Measurements from ENCODE around the gene SH3RF2. TPM values are rescaled to one million over a fixed set of nuclear protein-coding genes. Genes with fewer than 3 reads are reported as not detected.

SH3RF2 gene
- total and polyA plus RNA-seq, 2 donors (not counting 3 experiments of a cell fraction or from before 2014, with no cell fraction given), result 0.54 to 0.84 TPM

- FAIRE-seq, result no peak
- Histone ChIP-seq H3K36me3 (ENCODE audit: control insufficient read depth in 2 of 2, extremely low read depth in 1 of 2, insufficient read depth in 2 of 2, low read length in 2 of 2) (no peaks in the 10 kb centered on the region), H4K20me1 (replicated peaks; ENCODE audit: control insufficient read depth, extremely low read depth, insufficient read depth, low read length) (no peaks in the 10 kb centered on the region), H3K9me1 (replicated peaks; ENCODE audit: control insufficient read depth, extremely low read depth, insufficient read depth, low read length) (no peaks in the 10 kb centered on the region), H2AFZ (ENCODE audit: low read depth, low read length) (no peak overlapping the region), H3K27me3 (ENCODE audit: control insufficient read depth in 2 of 2, insufficient read depth in 2 of 2, low read length in 2 of 2) (no peaks in the 10 kb centered on the region), H3K4me3 (replicated peaks in 1 of 3; ENCODE audit: insufficient read depth in 1 of 3, low read depth in 1 of 3, low read length in 3 of 3) (no peak overlapping the region), H3K27ac (ENCODE audit: insufficient read depth, low read depth, low read length) (no peak overlapping the region), H3K9me3 (replicated peaks; ENCODE audit: control insufficient read depth, insufficient read depth, low read length) (no peaks in the 10 kb centered on the region), H3K9ac (replicated peaks; ENCODE audit: extremely low read depth, insufficient read depth, low read length) (no peak overlapping the region), H3K4me1 (ENCODE audit: control insufficient read depth, extremely low read depth, insufficient read depth, low read length) (peaks cover 17% of the 10 kb centered on the region), H3K79me2 (ENCODE audit: control insufficient read depth, insufficient read depth, low read length) (no peaks in the 10 kb centered on the region), H3K4me2 (ENCODE audit: insufficient read depth, low read length) (no peak overlapping the region)
- no TSS peak for BruUV-seq (replicated peaks)
- no peak for DNase-seq (ENCODE audit: low read depth, low spot score)
- CTCF ChIA-PET, result interaction anchor here (0.6 to 1.9 kb wide), 2 partner anchors 15 to 141 kb away, joined by 4 read pairs; no protein-coding TSS in a partner anchor
- TF ChIP-seq MYC (IDR thresholded peaks at IDR 0.05; ENCODE audit: low read depth, low read length), result no peak
- POLR2A ChIA-PET, result no interaction called here
- intact Hi-C loops (cut with micrococcal nuclease), result no loop called here
- dilution Hi-C loops (cut with MboI; ENCODE audit: extremely low pct_ligation_motif_present, low sequenced_read_pairs), result no loop called here
These were observed 35.3 kb downstream of the SH3RF2 start for GRCh38 chr5:145971701-145972100.

GRCh38 chr5:145975001-145975360 is 38.6 kb downstream of the SH3RF2 start:
- no peaks in the 10 kb centered on the region for H3K9me3 ChIP-seq (replicated peaks; ENCODE audit: control insufficient read depth, insufficient read depth, low read length)
- H3K79me2 ChIP-seq (ENCODE audit: control insufficient read depth, insufficient read depth, low read length), result no peaks in the 10 kb centered on the region
- no peaks in the 10 kb centered on the region for H3K36me3 ChIP-seq (ENCODE audit: control insufficient read depth in 2 of 2, extremely low read depth in 1 of 2, insufficient read depth in 2 of 2, low read length in 2 of 2)
- H4K20me1 ChIP-seq (replicated peaks; ENCODE audit: control insufficient read depth, extremely low read depth, insufficient read depth, low read length), result no peaks in the 10 kb centered on the region
- H3K4me1 ChIP-seq (ENCODE audit: control insufficient read depth, extremely low read depth, insufficient read depth, low read length), result peaks cover 20% of the 10 kb centered on the region
- H3K4me2 ChIP-seq (ENCODE audit: insufficient read depth, low read length), result no peak overlapping the region
- no peak overlapping the region for H3K9ac ChIP-seq (replicated peaks; ENCODE audit: extremely low read depth, insufficient read depth, low read length)
- DNase-seq (ENCODE audit: low read depth, low spot score) (no peak), FAIRE-seq (no peak)
- H3K27me3 ChIP-seq (ENCODE audit: control insufficient read depth in 2 of 2, insufficient read depth in 2 of 2, low read length in 2 of 2), result no peaks in the 10 kb centered on the region
- ChIA-PET CTCF (interaction anchor here (1.0 kb wide), 1 partner anchor 66 kb away, joined by 3 read pairs; no protein-coding TSS in a partner anchor), POLR2A (no interaction called here)
- intact Hi-C loops (cut with micrococcal nuclease) (loop anchor here (1.0 to 5.0 kb wide), 2 partner anchors 39 to 118 kb away; partner anchors contain the start of gene SH3RF2), dilution Hi-C loops (cut with MboI; ENCODE audit: extremely low pct_ligation_motif_present, low sequenced_read_pairs) (no loop called here)
- no peak overlapping the region for H3K4me3 ChIP-seq (replicated peaks in 1 of 3; ENCODE audit: insufficient read depth in 1 of 3, low read depth in 1 of 3, low read length in 3 of 3)
- no TSS peak for BruUV-seq (replicated peaks)
- no peak overlapping the region for H3K27ac ChIP-seq (ENCODE audit: insufficient read depth, low read depth, low read length)
- TF ChIP-seq GATA2 (IDR thresholded peaks at IDR 0.05; ENCODE audit: insufficient read depth, insufficient read length, low read depth, low read length) (no peak), MYC (IDR thresholded peaks at IDR 0.05; ENCODE audit: low read depth, low read length) (no peak), CTCF (IDR thresholded peaks at IDR 0.05; ENCODE audit: extremely low read depth in 1 of 2, insufficient read depth in 1 of 2, low read depth in 1 of 2, low read length in 2 of 2) (no peak)
- no peak overlapping the region for H2AFZ ChIP-seq (ENCODE audit: low read depth, low read length)
- no peaks in the 10 kb centered on the region for H3K9me1 ChIP-seq (replicated peaks; ENCODE audit: control insufficient read depth, extremely low read depth, insufficient read depth, low read length)
